CD4-positive, alpha-beta T cell treated with Interleukin-17A for 1 hour (primary cell): ENCODE measurements around the gene PPP1R1C.
A peak's percentile ranks its signal among the peaks of the same experiment; 100 is the strongest.
"Not testable (repeated sequence)": the region's sequence is repeated elsewhere in the genome, so short reads cannot be mapped to it uniquely, and the experiment has no call there.

Source experiments
- DNase-seq: peaks from one replicate; pipeline ENCODE4 v3.0.0-alpha.2; 2020

Gene PPP1R1C, protein sequence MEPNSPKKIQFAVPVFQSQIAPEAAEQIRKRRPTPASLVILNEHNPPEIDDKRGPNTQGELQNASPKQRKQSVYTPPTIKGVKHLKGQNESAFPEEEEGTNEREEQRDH

GRCh38 chr2:181985632-181986205, at the start of gene PPP1R1C:
TSS of gene PPP1R1C (plus strand) at chr2:181985853. CDS start at chr2:181986111, 258 bp downstream.
- DNase-seq = no peak

DNA sequence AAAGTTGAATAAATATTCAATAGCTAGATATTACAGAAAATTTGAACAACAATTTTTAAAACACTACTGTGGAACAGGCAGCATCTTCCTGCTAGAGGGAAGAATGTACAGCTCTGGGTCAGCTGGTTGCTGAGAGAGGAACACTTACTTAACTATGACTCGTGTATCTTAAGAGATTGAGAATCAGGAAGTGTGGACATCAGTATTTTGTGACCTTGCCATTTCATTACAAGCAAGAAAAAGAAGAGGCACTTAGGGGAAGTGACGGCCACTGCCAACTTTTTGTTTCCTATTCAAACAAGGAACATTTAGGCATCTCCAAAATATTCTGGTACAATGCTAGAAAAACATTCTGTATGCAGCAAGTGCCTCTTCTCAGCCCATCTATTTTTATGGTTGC, 48.2 kb upstream of the PPP1R1C start:
- DNase-seq = no peak

DNA sequence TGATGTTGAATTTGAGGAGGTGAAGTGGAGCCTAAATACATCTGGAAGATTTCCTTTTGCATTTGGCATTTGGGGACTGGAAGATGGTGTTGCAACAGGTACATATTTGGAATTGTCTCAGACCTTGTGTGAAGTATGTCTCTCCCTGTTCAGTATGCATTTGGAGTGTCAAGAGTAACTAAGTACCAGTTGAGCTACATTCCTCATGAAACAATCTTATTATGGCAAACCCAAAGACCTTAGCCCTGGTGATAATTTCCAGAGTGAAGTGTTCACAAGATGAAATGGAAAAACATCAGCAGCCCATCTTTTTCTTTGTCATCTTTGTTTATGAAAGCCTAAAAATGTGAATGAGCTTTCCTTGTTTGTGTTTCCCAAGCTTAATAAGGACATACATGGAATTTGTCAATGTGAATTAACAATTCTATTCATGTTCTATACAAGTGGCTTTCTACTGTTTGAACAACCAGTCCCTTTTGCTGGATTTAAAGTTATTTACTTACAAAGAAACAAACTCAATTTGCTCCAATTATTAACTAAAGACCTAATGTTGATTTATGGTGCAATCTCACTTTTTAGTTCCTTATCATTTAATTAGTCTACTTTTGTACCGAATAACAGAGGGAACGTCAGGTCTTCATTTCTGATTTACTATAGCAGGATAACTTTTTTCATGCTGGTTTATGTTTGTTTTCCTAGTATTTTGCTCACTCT, 42.1 kb upstream of the PPP1R1C start:
- DNase-seq = no peak

- no peak for DNase-seq
Observed at GRCh38 chr2:181944164-181944913, 41.3 kb upstream of the PPP1R1C start.

DNA sequence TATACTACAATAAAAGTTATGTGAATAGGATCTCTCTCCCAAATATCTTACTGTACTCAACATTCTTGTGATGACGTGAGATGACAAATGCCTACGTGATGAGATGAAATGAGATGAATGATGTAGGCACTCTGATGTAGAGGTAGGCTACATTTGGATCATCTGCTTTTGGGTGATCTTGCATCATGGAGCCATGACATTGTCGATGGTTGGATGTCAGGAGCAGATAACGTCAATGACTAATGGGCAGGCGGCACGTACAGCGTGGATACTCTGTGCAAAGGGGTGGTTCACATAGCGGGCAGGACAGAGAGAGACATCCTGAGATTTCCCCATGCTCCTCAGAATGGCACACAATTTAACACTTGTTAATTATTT, 40.8 kb upstream of the PPP1R1C start:
- DNase-seq = no peak

- DNase-seq = no peak
Observed at GRCh38 chr2:181946444-181947127, 39.1 kb upstream of the PPP1R1C start.

DNA sequence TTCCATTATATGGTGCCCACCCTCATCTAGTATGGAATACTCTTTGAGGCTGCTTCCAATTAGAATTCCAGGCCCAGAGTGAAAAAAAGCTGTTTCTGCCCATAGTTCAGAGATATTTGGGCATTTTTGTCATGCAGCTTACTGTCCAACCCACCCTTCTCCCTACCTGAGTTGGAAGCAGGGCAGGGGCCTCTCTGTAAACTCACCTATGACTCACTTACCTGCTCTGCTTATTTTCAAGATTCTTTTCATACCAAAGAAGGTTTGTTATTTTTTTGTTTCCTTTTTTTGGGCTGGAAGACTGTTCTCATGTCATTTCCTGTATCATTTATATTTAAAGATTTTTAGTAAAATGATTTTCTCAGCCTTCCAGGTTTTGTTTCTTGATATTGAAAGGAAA, 38.4 kb upstream of the PPP1R1C start:
- no peak for DNase-seq

GRCh38 chr2:181948227-181948626, 37.4 kb upstream of the PPP1R1C start:
- no peak for DNase-seq

GRCh38 chr2:181949047-181949446, 36.6 kb upstream of the PPP1R1C start:
- DNase-seq = no peak

GRCh38 chr2:181952404-181953226, 33.0 kb upstream of the PPP1R1C start:
- DNase-seq = no peak

DNA sequence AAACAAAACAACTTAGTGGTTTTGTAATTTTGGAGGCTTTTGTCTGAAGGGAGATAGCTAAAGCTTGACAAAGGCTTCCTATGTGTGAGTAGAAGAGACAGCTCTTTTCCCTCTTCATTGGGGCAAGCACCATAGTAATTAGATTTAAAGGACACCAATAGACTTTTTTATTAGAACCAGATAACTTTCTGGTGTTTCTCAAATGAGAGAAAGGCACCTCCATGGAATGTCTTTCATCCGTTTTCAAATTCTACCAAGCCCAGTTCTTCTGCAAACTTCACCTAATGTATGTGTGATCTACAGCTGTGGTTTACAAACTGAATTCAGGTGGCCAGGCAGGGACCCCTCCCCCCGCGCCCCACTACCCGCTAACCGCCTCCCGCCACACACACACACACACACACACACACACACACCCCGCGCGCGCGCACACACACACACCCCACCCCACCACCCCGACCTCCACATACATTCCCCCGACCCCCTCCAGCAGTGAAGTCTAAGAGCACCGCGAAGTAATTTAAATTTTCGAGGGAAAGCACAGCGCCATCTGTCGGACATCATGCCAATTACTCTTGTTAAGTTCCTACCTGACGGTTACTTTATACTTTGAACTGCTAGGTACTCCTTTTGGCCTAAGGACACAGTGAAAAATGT, 31.6 kb upstream of the PPP1R1C start:
- peak; percentile 64 for DNase-seq

DNA sequence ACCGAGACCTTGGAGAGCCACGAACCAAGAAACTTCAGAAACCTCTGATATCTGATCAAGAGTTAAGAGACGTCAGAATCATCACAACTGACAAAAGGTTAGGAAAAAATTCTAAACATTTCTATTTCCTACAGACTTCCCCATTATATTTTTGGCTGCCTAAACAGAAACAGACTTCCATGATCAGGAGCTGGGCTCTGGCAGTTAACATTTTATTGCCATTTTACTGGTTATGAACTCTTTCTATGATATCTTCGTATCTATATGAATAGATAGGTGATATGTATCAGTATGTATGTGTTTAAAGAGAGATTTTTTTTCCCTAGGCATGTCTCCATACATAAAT, 31.1 kb upstream of the PPP1R1C start:
- DNase-seq = no peak

DNA sequence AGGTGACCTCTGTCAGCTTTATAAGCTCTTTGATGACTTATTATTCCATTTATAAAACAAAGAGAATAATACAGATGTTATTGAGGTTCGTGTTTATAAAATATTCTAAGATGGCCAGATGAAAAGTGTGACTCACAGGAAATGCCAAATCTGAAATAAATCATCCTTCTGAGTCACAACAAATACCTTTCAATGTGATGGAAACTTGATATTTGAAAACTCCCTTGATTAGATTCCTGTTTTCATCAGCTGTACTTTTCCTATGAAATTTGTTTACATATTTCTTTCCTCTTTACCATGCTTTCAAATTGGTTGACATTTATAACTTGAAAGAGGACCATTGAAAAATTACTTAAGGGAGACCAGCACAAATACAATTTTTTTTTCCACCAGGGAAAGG, 30.6 kb upstream of the PPP1R1C start:
- DNase-seq = no peak

GRCh38 chr2:181955866-181956265, 29.8 kb upstream of the PPP1R1C start:
- not testable (repeated sequence) for DNase-seq

GRCh38 chr2:181957668-181958067, 28.0 kb upstream of the PPP1R1C start:
- no peak for DNase-seq

DNA sequence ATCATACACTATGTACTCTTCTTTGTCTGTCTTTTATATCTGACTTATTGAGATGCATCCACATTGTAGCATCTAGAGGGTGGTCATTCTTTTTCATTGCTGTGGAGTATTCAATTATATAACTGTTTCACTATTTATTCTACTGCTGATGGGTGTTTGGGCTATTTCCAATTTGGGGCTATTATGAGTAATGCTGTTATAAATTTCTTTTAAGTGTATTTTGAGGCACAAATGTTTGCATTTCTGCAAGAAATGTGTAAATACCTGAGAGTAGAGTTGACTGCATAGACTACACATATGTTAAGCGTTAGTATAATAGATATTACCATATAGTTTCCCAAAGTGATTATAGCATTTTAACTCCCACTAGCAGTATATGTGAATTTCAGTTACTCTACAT, 26.9 kb upstream of the PPP1R1C start:
- DNase-seq = no peak

DNA sequence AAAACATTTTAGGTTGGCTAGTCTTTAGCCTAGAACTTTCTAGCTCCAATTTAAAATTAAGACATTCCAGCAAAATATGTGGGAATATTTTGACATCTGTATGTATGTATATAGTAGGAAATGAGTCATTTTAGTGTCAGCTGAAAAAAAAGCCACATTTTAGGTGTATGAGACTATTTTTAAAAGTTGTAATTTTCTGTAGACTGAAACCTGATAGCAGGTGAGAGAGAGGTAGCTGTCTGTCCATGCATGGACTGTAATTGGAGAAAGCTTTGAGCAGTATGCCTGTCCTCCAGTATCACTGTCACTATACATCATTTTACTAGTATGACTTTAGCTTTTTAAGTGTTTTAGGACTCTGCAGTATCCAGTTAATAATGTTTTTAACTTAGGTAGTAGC, 26.1 kb upstream of the PPP1R1C start:
- no peak for DNase-seq

GRCh38 chr2:181961167-181961566, 24.5 kb upstream of the PPP1R1C start:
- DNase-seq = not testable (repeated sequence)

GRCh38 chr2:181962142-181962541, 23.5 kb upstream of the PPP1R1C start:
- DNase-seq = no peak

GRCh38 chr2:181970160-181970794, 15.4 kb upstream of the PPP1R1C start:
- DNase-seq = no peak

DNA sequence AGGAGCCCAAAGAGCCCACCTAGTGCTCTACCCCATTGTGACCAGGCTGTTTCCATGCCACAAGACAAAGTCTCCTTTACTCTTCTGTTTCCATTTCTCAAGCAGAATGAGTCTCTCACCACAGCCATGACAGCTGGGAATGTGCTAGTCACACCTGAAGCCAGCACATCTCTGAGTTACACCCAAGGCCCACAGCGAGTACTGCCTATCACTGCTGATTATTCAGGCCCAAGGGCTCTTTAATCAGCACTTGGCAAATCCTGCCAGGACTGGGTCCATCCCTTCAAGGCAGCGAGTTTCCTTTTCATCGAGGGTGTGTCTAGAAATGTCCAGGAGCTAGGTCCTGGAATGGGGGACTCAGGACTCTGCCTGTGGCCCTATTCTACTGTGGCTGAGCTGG, 14.6 kb upstream of the PPP1R1C start:
- no peak for DNase-seq
